Heart left ventricle (tissue), 13 donors: ENCODE measurements around the gene MPV17L2.

Source experiments
- POLR2A ChIP-seq, 2 donors: fragments of 450-650 bp; IDR thresholded peaks; one replicate each; pipeline ENCODE4 v1.6.1; 2017; ENCODE audit warnings: antibody characterized with exemption in 2 of 2, mild to moderate bottlenecking in 2 of 2, moderate library complexity in 2 of 2
- TF ChIP-seq, protein P1 (sequence below), 12 donors: fragments of 200-600 bp; sonication (generic) in 4 of 12; IDR thresholded peaks; one replicate each; pipeline versions ENCODE4 v1.5.0 to v1.8.0; 2018 to 2022; ENCODE audit warnings: antibody characterized with exemption in 12 of 12, mild to moderate bottlenecking in 5 of 12
- donor health status: ischemic (EF 13 %, LVEDD 7.1; RV severe dilation, severe dysfunction).
- donor health status: DM: no; HTN: yes; CAD: no.
- donor health status: DM: no; HTN: no; CAD: no.
- donor health status: ischemic (EF 25% LVEDD 6.9; RV normal size, moderate dysfunction).
- donor health status: ischemic (EF 25% LVEDD 5.7; RV mildly dilated, moderate dysfunction).
- donor health status: ischemic (EF 35%, LVEDD 5.7; RV mildly dilated, moderate dysfunction).
- donor health status: nonischemic (EF 11% LVEDD 7.7; RV severe dilation, severe dysfunction).
- donor health status: DM: yes; HTN: yes; CAD: no.
- donor health status: PGD.
- donor health status: ischemic (EF 29% LVEDD 5.4; RV normal size, mild dysfunction).
- donor health status: nonischemic (EF 23%, LVEDD 6.1; RV moderate dilation, normal function).

DNA sequence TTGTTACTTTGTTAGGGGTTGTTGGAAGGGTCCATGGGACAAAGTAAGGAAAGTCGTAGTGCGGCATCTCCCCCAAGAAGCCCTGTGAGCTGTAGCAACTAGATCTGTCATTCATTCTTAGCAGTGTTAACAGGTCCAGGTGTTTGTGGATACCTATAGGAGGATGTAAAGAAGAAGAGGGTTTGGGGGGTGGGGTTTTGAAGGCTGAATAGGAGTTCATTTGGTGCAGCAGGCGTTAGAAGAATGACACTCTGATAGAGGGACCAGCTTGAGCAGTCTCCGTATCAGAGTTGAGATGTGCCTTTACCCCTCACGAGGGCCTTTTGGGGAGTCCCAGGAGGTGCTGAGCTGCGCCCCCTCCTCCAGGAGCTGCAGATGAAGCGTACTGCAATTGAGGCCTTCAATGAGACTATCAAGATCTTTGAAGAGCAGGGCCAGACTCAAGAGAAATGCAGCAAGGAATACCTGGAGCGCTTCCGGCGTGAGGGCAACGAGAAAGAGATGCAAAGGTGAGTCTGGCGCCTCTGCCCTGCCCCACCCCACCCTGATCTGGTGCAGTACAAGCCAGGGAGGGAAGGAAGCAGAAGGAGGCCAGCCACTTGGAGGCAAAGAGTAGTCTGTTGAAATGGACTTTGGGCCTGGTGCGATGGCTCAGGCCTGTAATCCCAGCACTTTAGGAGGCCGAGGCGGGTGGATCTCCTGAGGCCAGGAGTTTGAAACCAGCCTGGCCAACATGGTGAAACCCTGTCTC, 27.0 kb upstream of the MPV17L2 start:
- TF ChIP-seq, protein P1, sequence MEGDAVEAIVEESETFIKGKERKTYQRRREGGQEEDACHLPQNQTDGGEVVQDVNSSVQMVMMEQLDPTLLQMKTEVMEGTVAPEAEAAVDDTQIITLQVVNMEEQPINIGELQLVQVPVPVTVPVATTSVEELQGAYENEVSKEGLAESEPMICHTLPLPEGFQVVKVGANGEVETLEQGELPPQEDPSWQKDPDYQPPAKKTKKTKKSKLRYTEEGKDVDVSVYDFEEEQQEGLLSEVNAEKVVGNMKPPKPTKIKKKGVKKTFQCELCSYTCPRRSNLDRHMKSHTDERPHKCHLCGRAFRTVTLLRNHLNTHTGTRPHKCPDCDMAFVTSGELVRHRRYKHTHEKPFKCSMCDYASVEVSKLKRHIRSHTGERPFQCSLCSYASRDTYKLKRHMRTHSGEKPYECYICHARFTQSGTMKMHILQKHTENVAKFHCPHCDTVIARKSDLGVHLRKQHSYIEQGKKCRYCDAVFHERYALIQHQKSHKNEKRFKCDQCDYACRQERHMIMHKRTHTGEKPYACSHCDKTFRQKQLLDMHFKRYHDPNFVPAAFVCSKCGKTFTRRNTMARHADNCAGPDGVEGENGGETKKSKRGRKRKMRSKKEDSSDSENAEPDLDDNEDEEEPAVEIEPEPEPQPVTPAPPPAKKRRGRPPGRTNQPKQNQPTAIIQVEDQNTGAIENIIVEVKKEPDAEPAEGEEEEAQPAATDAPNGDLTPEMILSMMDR (IDR thresholded peaks at IDR 0.05), result no peak
- TF ChIP-seq POLR2A (IDR thresholded peaks at IDR 0.05), result no peak
